AG10803 (cell line): ENCODE data around the gene ENTPD3.
A peak's percentile ranks its signal among the peaks of the same experiment; 100 is the strongest.

Experiments used
- DNase-seq: peaks from one replicate; pipeline ENCODE4 v3.0.0; 2010; ENCODE audit warnings: low read depth
- H3K4me3 ChIP-seq: 2 replicates; pipeline ENCODE4 v1.5.1; 2011; ENCODE audit warnings: mild to moderate bottlenecking, low read length, control low read depth
- CTCF ChIP-seq: conservative IDR thresholded peaks from 2 replicates; pipeline ENCODE4 v1.5.1; 2011; ENCODE audit warnings: mild to moderate bottlenecking, low read length, control low read depth, inconsistent platforms

Gene ENTPD3

DNA sequence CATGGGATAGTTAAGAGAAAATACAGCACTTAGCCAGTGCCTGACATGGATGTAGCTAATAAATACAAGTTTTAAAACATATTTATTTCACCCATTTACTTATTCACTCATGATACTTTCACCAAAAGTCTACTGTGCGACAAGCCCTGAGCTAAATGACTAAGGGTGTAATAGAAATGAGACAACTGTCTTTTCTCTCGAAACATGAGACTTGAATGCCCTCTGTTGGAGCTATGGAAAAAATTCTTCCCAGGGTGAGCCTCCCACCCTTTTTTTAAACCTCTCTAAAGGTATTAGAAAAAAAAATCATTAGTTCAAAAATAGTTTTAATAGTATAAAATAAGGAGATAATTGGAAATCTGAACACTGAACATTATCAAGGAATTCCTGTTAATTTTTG, 45.8 kb downstream of the ENTPD3 start:
- no peak overlapping the region for H3K4me3 ChIP-seq
- TF ChIP-seq CTCF = no peak
- DNase-seq = no peak

GRCh38 chr3:40437889-40438288, 50.9 kb downstream of the ENTPD3 start:
- DNase-seq = no peak
- no peak for TF ChIP-seq CTCF
- no peak overlapping the region for H3K4me3 ChIP-seq

DNA sequence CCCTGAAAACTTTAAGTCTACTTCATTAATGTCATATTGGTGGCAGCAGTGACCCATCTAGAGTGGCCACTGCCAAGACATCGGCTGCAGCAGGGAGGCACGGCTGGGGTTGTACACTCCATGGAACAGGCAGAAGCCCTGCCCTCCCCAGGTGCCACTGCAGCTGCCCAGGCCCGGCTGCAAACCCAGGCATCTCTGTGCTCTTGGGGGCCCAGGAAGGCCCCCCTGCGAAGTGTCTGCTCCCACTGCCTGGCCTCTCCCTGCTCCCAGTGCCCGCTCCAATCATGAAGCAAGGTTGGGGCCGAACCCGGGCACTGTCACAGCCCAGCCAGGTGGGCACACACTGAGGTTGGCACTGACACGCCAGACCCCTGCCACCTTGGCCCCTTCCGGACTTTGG, 58.1 kb downstream of the ENTPD3 start:
- no peak overlapping the region for H3K4me3 ChIP-seq
- no peak for TF ChIP-seq CTCF
- DNase-seq = no peak

DNA sequence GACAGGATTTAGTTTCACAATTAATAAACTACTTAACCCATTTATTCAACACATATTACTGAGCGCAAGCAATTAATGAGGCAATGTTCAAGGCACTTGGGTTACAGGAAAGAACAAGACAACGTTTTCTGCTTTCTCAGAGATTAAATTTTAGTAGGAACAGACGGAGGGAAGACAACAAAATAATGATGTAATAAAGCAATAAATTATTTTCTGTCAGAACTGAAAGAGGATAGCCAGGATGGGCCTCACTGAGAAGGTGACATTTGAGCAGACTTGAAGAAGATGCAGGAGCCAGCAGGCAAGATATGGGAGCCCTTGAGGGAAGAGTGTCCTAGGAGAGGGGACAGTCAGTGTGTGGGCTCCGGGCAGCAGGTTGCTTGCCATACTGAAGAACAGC, 58.9 kb downstream of the ENTPD3 start:
- no peak for DNase-seq
- TF ChIP-seq CTCF = no peak
- no peak overlapping the region for H3K4me3 ChIP-seq

DNA sequence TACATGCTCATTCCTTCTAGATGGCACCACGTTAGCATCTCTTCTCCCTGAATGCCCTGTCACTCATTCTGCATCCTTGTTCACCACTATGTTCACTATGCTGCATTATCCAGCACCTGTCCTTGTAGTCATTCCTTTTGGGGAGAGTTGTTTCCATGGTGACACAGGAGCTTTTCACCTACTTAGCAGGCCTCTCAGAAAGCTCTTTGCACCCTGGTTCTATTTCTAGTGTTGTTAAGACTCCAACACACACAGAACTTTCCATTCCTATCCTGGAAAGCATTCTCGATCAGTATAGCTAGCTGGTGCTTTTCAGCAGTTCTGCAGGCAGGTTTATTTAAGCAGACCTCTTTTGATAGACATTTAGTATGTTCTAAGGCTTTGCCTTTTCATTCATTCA, 63.5 kb downstream of the ENTPD3 start:
- no peak overlapping the region for H3K4me3 ChIP-seq
- TF ChIP-seq CTCF = no peak
- no peak for DNase-seq

GRCh38 chr3:40451551-40451950, 64.6 kb downstream of the ENTPD3 start:
- DNase-seq = no peak
- H3K4me3 ChIP-seq = no peak overlapping the region
- TF ChIP-seq CTCF = no peak

DNA sequence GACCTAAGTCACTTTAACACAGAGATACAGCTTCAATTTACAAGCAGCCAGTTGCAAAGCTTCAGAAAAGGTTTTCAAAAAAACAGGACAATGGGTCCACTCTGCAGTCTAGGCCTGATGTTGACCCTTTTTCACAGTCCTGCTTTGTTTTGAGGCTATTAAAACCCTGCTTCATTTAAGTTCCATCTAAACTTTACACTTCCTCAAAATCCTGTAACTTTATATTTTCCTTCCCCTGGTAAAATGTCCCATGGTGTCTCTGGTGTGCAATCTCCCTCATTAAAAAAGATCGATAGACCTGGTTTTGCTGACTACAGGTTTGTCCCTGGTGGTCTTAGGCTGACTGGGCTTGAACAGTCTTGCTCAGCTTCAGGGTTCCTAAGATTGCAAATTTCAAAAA, 65.1 kb downstream of the ENTPD3 start:
- H3K4me3 ChIP-seq = peak overlapping the region; percentile 93

More for the DNA sequence above, 65.1 kb downstream of the ENTPD3 start:
- DNase-seq = no peak
- TF ChIP-seq CTCF = no peak
